NCI-H2107 (cell line): ENCODE results near the gene MED1.

Source experiments
- DNase-seq: peaks from one replicate; lab custom pipeline; 2025; lab: John Stamatoyannopoulos, UW

The MED1 gene

DNA sequence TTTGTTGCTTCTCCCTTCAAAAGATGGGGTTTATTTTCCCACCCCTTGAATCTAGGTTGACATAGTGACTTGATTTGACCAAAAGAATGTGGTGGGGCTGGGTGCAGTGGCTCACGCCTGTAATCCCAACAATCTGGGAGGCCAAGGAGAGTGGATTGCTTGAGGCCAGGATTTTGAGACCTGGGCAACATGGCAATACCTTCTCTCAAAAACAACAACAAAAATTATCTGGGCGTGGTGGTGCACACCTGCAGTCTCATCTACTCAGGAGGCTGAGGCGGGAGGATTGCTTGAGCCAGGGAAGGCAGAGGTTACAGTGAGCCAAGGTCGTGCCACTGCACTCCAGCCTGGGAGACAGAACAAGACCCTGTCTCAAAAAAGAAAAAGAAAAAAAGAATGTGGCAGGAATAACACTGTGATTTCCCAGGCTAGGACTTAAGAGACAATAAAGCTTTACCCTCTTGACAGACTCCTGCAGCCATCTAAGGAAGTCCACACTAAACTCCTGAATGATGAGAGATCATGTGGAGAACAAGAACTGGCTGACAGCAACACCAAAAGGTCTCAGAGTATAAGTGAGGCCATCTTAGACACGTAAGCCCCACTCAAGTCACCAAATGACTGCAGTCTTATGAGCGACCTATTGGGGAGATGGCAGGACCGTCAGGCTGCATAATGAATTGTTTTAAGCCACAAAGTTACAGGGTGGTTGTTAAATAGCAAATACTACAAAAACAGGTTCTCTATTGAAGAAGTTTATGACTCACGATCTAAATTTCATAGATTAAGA is 86.6 kb downstream of the MED1 start:
- DNase-seq: no peak

- DNase-seq: no peak
These were observed 90.0 kb downstream of the MED1 start for GRCh38 chr17:39361064-39361463.

GRCh38 chr17:39360537-39360936 is 90.5 kb downstream of the MED1 start:
- no peak for DNase-seq

DNA sequence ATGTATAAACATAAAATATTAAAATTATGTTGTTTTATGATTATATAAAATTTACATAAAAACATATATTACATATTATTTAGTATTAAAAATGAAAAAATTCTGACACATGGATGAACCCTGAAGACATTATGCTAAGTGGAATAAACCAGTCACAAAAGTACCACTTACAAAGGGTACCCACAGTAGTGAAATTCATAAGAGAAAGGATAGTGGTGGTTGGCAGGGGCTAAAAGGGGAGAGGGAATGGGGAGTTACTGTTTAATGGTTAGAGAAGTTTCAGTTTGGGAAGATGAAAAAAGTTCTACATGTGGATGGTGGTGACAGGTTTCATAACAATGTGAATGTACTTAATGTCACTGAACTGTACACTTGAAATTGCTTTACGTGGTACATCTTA is 91.1 kb downstream of the MED1 start:
- no peak for DNase-seq

DNA sequence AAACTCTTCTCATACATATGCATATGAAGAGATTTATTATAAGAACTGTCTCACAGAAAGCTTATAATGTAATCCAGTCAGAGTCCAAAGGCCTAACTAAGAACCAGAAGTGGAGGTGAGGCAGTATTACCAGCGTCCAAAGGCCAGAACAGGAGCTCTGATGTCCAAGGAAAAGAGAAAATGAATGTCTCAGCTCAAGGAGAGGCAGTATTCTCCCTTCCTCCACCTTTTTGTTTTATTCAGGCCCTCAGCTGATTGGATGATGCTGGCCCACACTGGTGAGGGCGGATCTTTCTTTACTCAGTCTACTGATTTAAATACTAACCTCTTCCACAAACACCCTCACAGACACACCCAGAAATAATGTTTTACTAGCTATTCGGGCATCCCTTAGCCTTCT is 93.1 kb downstream of the MED1 start:
- no peak for DNase-seq

DNA sequence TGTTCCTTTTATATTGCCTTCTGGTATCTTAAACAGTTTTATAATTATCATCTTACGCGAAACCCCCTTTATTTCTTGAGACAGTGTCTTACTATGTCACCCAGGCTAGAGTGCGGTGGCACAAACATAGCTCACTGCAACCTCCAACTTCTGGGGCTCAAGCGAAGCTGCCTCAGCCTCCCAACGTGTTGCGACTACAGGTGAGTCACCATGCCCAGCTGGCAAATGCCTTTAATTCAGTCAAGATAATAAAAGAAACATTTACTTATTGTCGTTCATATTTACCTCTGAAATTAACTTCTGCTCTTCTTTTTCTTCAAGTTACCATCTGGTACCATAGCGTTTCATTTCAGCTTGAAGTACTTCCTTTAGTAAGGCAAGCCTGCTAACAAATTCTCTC is 93.6 kb downstream of the MED1 start:
- no peak for DNase-seq
